Gastroesophageal sphincter (tissue), 4 donors: ENCODE measurements around the gene CABP7. TPM values are rescaled to one million over a fixed set of nuclear protein-coding genes. Genes with fewer than 3 reads are reported as not detected.
"Not testable (repeated sequence)": the region's sequence is repeated elsewhere in the genome, so short reads cannot be mapped to it uniquely, and the experiment has no call there.

ENCODE experiments used
- ATAC-seq: fragments of 150-250 bp; one replicate; pipeline ENCODE4 v1.9.1; 2016; ENCODE audit warnings: mild to moderate bottlenecking, moderate library complexity
- H3K27ac ChIP-seq, 4 donors: fragments of 200-600 bp; sonication (generic) in 3 of 4; 1 replicate in 3 of 4; 2 replicates in 1 of 4; pipeline ENCODE4 v1.5.1; 2016 to 2019
- H3K27me3 ChIP-seq: fragments of 200-600 bp; sonication (generic); one replicate; pipeline ENCODE4 v1.5.1; 2019
- H3K36me3 ChIP-seq, 2 donors: fragments of 200-600 bp; sonication (generic); one replicate each; pipeline ENCODE4 v1.5.1; 2019; ENCODE audit warnings: control low read depth in 1 of 2
- H3K4me1 ChIP-seq, 3 donors: fragments of 200-600 bp; sonication (generic); 1 replicate in 2 of 3; 2 replicates in 1 of 3; pipeline ENCODE4 v1.5.1; 2016 to 2019; ENCODE audit warnings: control low read depth in 2 of 3
- H3K4me3 ChIP-seq, 2 donors: fragments of 200-600 bp; sonication (generic); one replicate each; pipeline ENCODE4 v1.5.1; 2019; ENCODE audit warnings: mild to moderate bottlenecking in 1 of 2, moderate library complexity in 1 of 2
- H3K9me3 ChIP-seq, 3 donors: fragments of 200-600 bp; sonication (generic); one replicate each; pipeline ENCODE4 v1.5.1; 2017 to 2019; ENCODE audit warnings: control low read depth in 2 of 3
- CTCF ChIP-seq, 4 experiments: fragments of 200-600 bp in 2 of 4; fragments of 450-650 bp in 2 of 4; sonication (generic) in 1 of 4; IDR thresholded peaks; one replicate each; pipeline ENCODE4 v1.5.1; 2017 to 2019; ENCODE audit warnings: antibody characterized with exemption in 4 of 4, mild to moderate bottlenecking in 2 of 4, moderate library complexity in 2 of 4
- EP300 ChIP-seq: sonication (generic); formaldehyde crosslinking; IDR thresholded peaks from one replicate; pipeline ENCODE4 v1.6.1; 2017; ENCODE audit warnings: antibody characterized with exemption, mild to moderate bottlenecking
- POLR2A ChIP-seq, 2 donors: fragments of 450-650 bp; IDR thresholded peaks; one replicate each; pipeline ENCODE4 v1.6.1; 2017; ENCODE audit warnings: antibody characterized with exemption in 2 of 2, mild to moderate bottlenecking in 2 of 2, moderate library complexity in 1 of 2
- POLR2AphosphoS5 ChIP-seq: sonication (generic); formaldehyde crosslinking; IDR thresholded peaks from one replicate; pipeline ENCODE4 v1.6.1; 2017; ENCODE audit warnings: antibody characterized with exemption
- WGBS, 2 donors: methylation state at CpG; one replicate each; pipeline ENCODE4 v1.1.5; 2018; ENCODE audit warnings: low coverage in 1 of 2; 5-methylcytosine and 5-hydroxymethylcytosine counted together
- total RNA-seq, 4 donors: library from RNA; depleted of rRNA; stranded (reverse); fragments of >200 nt; gene quantifications; one replicate each; pipeline ENCODE4 v1.1.0, GENCODE V29; 2016

Gene CABP7
- total RNA-seq, 4 donors from 2014 or later = 0.27 to 0.62 (median 0.32) TPM; not detected in 1

GRCh38 chr22:29750559-29751538, 31.0 kb downstream of the CABP7 start:
- ATAC-seq = no peak
- Histone ChIP-seq H3K4me1 (no peaks in the 10 kb centered on the region), H3K9me3 (no peaks in the 10 kb centered on the region), H3K27ac (no peak overlapping the region), H3K27me3 (no peaks in the 10 kb centered on the region), H3K4me3 (no peak overlapping the region), H3K36me3 (peaks cover 0 to 66% of the 10 kb centered on the region in 2 donors)
- 78 to 87% methylated on average over 7 to 10 of the region's 11 CpGs for WGBS, 2 donors
- TF ChIP-seq POLR2A (IDR thresholded peaks at IDR 0.05) (no peak), CTCF (IDR thresholded peaks at IDR 0.05) (no peak), POLR2AphosphoS5 (no peak), EP300 (no peak)

GRCh38 chr22:29751669-29752068, 31.9 kb downstream of the CABP7 start:
- no peaks in the 10 kb centered on the region for H3K4me1 ChIP-seq
- H3K9me3 ChIP-seq = no peaks in the 10 kb centered on the region
- no peak for TF ChIP-seq POLR2AphosphoS5
- no peak for TF ChIP-seq POLR2A (IDR thresholded peaks at IDR 0.05)
- TF ChIP-seq CTCF (IDR thresholded peaks at IDR 0.05) = no peak
- TF ChIP-seq EP300 = no peak
- no CpG with 5 or more reads among the region's 2 CpGs for WGBS, 2 donors
- no peak overlapping the region for H3K4me3 ChIP-seq
- H3K27ac ChIP-seq = no peak overlapping the region
- no peaks in the 10 kb centered on the region for H3K27me3 ChIP-seq
- peaks cover 0 to 58% of the 10 kb centered on the region in 2 donors for H3K36me3 ChIP-seq
- no peak for ATAC-seq

- no peaks in the 10 kb centered on the region for H3K9me3 ChIP-seq
- H3K4me1 ChIP-seq = peaks cover 0 to 4% (median 0%) of the 10 kb centered on the region in 3 donors
- ATAC-seq = no peak
- no peak overlapping the region for H3K27ac ChIP-seq
- H3K27me3 ChIP-seq = no peaks in the 10 kb centered on the region
- TF ChIP-seq CTCF (IDR thresholded peaks at IDR 0.05) = no peak
- no peak for TF ChIP-seq POLR2A (IDR thresholded peaks at IDR 0.05)
- no peak for TF ChIP-seq POLR2AphosphoS5
- peaks cover 0 to 35% of the 10 kb centered on the region in 2 donors for H3K36me3 ChIP-seq
- no peak overlapping the region for H3K4me3 ChIP-seq
- 89 to 93% methylated on average over 1 to 3 of the region's 16 CpGs for WGBS, 2 donors
Observed at GRCh38 chr22:29753808-29754657, 34.2 kb downstream of the CABP7 start.

- H3K4me3 ChIP-seq, H3K27ac ChIP-seq, H3K27me3 ChIP-seq, ATAC-seq, H3K9me3 ChIP-seq, H3K4me1 ChIP-seq: not testable (repeated sequence)
- H3K36me3 ChIP-seq = peaks cover 0 to 32% of the 10 kb centered on the region in 2 donors
- WGBS, 2 donors = 81 to 96% methylated on average over 5 to 6 of the region's 11 CpGs
Observed at GRCh38 chr22:29754658-29755395, 35.0 kb downstream of the CABP7 start.

- no peak overlapping the region for H3K4me3 ChIP-seq
- ATAC-seq = no peak
- peaks cover 0 to 7% (median 0%) of the 10 kb centered on the region in 3 donors for H3K4me1 ChIP-seq
- no peaks in the 10 kb centered on the region for H3K9me3 ChIP-seq
- H3K36me3 ChIP-seq = peaks cover 0 to 25% of the 10 kb centered on the region in 2 donors
- no peak overlapping the region for H3K27ac ChIP-seq
- WGBS, 2 donors = 85% methylated on average over 6 of the region's 9 CpGs; no CpG with 5 or more reads in 1 of the 2 donors
- TF ChIP-seq EP300 (no peak), POLR2A (IDR thresholded peaks at IDR 0.05) (no peak), POLR2AphosphoS5 (no peak), CTCF (IDR thresholded peaks at IDR 0.05) (no peak)
- H3K27me3 ChIP-seq = no peaks in the 10 kb centered on the region
Observed at GRCh38 chr22:29755889-29756288, 36.1 kb downstream of the CABP7 start.
